ENCODE measurements around the gene NUDT1.

DNA sequence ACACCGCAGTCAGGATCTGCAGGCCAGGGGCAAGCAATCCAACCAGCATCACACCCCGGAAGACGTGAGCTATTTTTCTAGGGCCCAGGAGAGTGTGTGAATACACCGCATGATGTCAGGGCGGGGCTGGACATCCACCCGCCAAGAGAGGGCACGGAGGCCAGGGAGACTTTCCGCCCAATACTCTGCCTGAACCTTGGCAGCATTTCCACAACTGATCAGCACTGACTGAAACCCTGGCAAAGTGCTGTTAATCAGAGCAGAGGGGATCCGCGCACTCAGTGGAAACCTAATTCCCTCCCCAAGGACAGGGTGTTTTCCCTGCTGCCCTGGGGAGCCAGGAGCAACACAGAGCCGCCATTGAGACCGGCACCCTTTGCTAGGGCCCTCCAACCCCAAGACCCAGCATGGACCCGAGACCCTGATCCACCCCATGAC is 17.5 kb upstream of the NUDT1 start:
- TF ChIP-seq, protein P1, sequence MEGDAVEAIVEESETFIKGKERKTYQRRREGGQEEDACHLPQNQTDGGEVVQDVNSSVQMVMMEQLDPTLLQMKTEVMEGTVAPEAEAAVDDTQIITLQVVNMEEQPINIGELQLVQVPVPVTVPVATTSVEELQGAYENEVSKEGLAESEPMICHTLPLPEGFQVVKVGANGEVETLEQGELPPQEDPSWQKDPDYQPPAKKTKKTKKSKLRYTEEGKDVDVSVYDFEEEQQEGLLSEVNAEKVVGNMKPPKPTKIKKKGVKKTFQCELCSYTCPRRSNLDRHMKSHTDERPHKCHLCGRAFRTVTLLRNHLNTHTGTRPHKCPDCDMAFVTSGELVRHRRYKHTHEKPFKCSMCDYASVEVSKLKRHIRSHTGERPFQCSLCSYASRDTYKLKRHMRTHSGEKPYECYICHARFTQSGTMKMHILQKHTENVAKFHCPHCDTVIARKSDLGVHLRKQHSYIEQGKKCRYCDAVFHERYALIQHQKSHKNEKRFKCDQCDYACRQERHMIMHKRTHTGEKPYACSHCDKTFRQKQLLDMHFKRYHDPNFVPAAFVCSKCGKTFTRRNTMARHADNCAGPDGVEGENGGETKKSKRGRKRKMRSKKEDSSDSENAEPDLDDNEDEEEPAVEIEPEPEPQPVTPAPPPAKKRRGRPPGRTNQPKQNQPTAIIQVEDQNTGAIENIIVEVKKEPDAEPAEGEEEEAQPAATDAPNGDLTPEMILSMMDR (IDR thresholded peaks at IDR 0.05; ENCODE audit: poor library complexity): no peak
- TF ChIP-seq EZH2 (IDR thresholded peaks at IDR 0.05; ENCODE audit: borderline replicate concordance): no peak

All from hepatocyte (in vitro differentiated cells).